Fibroblast of the conjunctiva (primary cell): ENCODE results near the gene CACNA1S.

Experiments
- DNase-seq: peaks from one replicate; pipeline ENCODE4 v3.0.0-alpha.2; 2010; ENCODE audit warnings: low read depth

The CACNA1S gene

DNA sequence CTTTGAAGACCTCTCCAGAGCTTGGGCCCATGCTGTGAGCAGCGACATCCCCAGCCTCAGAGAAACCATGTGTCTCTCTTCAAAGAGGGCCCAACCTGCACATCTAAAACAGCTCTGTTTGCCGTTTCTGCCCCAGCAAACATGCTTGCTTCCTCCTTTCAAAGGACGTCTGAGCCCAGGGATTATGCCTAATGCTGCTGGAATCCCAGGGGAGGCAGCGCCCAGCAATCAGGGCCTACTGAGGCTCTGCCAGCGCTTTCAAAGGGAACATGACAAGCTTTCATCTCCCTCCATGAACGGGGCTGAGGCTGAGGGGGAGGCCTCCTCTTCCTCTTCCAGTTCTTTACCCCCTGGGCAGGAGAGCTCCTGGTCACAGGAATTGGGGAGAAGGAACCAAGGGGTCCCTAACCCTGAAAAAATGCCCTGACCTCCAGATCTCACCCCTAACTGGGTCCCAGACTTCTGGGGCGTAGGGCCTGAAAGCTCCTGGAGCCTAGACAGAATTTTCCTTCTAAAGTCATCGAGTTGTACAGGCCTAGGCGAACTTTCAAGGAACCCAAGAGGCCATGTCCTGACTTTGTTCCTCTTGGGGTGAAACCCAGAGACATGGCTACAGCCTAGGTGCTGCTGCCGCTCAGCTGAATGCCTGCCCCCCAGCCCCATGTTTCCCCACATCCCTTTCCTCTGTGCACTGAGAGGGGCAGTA lies 28.2 kb upstream of the CACNA1S start:
- DNase-seq: no peak

DNA sequence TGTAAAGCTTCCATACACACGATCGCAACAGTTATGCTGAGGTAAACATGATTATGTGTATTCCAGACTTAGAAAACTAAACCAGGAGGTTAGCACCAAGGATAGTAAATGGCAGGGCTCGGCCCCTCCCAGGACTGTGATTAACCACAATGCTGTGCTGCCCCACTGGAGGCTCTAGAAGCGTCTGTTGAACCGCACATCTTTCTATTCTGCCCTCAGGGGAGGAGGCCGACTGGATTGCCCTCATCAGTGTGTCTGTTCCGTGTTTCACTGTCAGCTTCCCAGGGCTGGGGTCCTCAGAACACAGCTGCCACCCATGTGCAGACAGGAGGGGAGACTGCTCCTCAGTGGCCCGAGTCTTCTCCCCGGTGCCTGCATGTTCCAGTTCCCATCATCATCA lies 27.5 kb upstream of the CACNA1S start:
- DNase-seq: no peak

DNA sequence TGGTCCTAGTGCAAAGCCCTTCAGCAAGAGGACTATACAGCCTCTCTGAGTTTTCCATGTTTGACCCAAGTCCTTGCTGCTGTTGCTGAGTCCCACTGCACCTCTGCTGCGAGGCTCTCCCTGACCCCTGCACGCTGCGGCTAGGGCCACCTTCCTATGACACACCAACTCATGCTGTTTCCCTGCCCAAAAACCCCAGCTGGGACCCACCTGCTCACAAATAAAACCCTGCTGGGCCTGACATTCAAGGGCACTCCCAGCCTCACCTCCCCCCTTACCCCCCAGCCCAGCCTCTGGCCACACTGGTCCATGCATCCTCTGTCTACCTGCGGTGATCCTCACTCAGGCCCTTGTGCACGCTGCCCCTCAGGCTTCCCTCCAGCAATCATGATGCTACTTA lies 27.1 kb upstream of the CACNA1S start:
- DNase-seq: no peak

DNA sequence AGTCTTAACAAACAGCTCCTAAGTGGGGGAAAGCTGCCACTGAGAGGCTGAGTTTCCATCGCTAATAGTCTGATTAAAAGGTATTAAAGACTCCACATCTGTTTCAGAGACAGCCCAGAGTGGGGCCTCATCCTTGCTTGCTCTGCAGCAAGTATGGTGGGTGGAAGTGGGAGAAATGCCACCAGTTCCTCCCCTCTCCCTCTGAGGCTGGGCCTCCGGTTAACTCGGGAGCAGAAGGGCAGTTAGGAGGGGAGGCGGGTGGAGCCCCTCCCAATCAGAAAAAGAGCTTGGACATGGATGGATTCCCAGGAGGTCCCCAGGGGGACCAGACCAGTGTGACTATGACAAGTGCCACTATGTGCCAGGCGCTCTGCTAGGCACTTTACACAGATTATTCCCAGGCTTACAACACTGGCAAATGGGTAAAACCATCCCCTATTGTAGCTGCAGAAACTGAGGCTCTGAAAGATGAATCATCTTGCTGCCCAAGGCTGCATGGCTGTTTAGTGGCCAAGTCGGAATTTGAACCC lies 26.1 kb upstream of the CACNA1S start:
- no peak for DNase-seq

DNA sequence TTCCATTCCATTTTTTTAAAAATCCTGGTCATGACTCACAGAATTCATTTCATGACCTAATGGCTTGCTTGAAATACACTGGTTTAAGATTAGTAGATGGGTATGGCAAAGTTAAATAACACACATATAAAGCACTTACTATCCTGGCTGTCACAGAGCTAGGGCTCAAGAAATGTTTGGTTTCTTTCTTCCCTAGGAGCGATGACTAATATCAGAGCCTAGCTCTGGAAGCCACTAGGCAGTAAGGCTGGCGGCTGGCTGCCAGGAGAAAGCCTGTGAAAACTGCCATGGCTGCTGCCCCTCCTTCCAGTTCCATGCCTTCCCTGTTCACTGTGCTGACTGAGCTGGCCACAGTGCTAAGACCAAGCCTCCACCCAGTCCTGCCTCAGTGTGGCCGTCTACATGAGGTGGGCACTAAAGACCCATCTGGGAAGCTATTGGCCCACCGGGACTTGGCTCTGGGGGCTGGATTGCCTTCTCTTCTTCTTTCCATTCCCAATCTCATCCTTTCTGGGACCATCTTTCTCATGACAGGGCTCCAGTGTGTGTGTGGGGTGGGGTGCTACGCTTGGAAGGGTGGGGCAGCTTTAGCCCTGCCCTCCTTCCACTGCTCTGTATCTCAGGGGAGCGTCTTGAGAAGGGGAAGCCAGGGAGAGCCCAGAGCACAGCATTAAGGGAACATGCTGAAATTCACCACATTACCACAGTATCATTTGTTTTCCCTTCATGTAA lies 25.5 kb upstream of the CACNA1S start:
- peak; percentile 66 for DNase-seq

DNA sequence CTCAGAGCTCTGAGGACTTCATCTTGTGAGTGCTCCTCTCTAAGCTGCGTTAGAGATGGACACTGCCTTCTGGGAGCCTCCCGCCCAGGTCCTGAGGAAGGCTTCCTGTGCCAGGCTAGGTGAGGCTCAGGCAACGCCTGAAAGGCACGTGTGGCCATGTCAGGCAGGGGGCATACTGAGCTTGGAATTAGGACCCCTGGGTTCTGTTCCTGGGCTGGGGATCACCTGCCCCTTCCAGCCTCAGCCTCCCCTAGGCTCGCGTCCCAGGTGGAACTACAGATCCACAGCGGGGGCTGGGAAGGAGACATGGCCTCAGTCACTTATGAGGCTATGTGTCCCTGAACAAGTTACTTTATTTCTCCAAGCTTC lies 24.8 kb upstream of the CACNA1S start:
- DNase-seq: no peak

GRCh38 chr1:201136355-201137023 lies 24.3 kb upstream of the CACNA1S start:
- DNase-seq: no peak

DNA sequence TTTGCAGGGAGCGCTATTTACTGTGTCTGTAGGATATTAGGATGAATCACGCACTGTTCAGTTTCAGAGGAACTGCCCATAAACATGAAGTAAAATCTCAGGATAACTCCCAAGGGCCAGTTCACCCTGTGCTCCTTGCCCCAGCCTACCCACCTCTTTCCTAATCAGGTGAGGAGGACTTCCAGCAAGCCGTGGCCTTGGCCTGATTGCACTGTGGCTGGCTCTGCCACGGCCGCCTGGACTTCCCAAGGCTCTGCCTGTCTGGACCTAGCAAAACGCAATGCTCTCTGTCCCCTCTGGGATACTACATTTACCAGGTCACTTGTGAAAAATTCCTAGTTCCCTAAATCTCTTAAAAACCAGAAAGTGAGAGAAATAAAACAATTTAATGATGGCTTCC lies 22.2 kb upstream of the CACNA1S start:
- no peak for DNase-seq

DNA sequence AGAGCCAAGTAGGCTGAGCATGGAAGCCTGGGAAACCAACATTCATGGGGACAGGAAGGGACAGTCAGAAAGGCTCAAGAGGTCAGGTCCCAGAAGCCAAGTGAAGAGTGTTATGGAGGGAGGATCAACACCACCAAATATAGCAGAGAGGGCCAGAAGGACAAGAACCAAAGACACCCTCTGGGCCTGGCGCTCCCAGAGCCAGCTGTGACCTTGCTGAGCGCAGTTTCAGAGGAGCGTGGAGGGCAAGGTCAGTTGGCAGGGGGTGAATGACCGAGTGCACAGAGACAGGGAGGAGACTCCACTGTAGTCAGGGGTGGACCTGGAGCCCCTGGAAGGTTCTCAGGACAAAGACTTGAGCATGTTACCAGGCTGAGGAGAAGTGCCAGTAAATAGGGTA lies 19.2 kb upstream of the CACNA1S start:
- no peak for DNase-seq

DNA sequence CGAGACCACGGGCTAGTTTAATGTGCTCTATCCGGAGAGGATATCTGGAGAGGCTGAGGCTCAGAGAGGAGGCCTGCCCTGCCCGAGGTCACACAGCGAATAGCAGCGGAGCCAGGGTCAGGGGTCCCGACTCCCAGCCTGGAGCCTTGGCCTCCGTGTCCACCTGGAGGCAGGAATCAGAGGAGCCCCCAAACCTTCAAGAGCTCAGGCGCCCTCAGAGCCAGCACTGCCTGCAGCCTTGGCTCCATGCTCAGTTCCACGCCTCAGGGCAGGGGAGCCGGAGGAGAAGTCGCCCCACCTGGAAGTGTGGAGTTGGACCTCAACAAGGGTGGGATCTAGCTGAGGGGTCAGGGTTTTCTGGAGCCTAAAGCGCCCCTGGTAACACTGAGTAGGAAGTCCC lies 16.7 kb upstream of the CACNA1S start:
- no peak for DNase-seq

DNA sequence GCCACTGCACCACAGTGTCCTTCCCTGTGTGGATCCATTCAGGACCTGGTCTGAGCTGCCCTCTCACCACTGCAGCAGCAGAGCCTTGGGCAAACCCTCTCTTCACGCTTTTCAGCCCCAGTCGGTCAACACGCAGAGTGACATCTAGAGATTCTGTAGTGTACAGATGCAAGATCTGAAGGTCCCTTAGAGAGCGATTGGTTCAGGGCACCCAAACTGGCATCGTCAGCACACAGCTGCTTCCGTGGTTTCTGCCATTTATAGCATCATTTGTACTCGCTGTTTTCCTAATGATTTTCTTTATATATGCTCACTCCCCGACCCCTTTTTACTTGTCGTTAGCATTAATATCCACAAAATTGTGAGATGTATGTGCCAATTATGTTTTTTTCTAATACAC lies 16.2 kb upstream of the CACNA1S start:
- no peak for DNase-seq

- DNase-seq: no peak
These were observed 15.7 kb upstream of the CACNA1S start for GRCh38 chr1:201127755-201128455.

DNA sequence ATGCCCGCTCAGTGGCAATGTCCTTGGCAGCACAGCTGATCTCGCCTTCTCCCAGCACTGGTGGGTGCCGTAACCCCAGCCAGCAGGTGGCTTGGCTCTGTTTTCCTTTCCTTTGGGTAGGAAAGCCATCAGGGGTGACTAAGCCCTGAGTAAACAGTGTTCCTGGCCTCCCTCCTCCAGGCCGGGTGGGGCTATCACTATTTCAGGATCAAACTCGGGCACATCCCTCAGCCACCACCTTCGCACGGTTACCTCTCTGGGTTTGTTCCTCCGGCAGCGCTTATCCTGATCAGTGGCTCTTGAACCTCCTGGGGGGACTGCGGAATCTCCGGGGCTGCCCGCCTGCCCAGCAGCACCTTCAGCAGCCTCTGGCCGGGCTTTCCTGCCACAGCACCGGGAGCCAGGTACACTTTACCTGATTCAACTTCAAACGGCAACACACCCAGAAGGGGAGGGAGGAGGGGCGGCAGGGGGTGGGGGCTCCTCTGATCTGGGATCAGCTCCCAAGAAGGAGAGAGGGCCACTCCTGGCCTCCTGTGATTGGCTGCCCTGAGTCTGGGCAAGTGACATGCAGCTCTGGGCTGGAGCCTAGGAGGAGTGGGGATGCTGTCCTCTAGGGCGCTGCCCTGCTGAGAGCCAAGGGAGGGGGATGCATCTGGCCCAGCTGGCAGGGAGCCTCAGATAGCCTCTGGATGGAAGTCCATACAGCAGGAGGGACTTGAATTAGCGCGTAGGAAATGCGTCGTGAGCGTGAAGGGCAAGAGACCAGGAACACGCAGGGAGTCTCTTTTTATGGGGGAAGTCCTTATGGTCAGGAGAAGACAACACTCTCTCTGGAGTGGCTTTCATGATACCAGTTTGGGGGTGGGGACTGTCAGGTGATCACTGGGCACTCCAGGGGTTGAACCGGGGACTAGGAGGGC lies 14.9 kb upstream of the CACNA1S start, which contains the start of gene ASCL5:
TSS of gene ASCL5 (minus strand) at position 353 of the 923 bp plus-strand sequence. CDS start 11,812 bp downstream, outside the sequence.
- no peak for DNase-seq

DNA sequence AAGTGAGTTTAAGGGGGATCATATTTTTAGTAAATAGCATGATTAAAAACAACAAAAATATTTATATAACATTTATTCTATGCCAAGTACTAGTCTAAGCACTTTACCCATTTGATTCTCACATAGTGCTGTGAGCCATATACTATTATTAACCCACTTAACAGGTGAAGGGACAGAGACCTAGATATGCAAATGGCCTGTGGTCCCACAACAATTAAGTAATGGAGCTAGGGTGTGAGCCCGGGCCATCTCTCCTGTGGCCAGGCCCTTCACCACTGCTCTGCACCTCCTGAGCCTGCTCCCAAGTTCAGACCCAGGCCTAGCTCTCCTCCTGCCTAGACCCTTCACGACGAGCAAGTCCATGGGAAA lies 14.2 kb upstream of the CACNA1S start:
- DNase-seq: no peak

DNA sequence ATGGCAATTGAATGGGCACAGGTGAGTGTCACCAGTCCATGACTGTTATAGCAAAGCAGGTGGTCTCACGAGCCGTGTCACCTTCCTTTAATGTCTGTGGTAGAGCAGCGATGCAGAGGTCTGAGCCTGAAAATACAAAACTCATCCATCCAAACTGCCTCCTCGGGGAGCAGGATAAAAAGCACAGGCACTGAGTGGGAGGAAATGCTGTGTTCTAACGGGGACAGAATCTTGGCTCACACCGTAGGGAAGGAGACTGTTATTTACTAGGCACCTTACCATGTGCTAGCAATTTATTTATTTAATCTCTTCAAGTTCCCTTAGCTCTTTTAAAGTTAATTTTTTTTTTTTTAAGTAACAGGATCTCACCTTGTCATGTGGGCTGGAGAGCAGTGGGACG lies 13.6 kb upstream of the CACNA1S start:
- DNase-seq: no peak

DNA sequence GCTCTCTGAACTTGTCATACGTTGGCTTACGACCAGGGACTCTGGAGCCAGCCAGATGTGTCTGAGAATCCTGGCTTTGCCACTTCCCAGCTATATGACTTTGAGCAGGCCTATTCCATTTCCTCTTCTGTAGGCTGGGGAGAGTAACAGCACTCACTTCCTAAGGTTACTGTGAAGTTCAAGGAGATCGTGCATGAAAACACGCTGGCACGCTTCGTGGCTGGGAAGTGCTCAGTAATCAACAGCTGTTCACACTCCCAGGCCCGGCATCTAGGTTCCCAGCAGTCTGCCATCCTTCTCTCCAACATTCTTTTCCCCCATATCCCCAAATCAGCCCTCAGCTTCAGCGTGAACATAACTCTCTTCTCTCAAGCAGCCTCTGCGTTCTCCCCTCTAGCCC lies 12.8 kb upstream of the CACNA1S start:
- no peak for DNase-seq

DNA sequence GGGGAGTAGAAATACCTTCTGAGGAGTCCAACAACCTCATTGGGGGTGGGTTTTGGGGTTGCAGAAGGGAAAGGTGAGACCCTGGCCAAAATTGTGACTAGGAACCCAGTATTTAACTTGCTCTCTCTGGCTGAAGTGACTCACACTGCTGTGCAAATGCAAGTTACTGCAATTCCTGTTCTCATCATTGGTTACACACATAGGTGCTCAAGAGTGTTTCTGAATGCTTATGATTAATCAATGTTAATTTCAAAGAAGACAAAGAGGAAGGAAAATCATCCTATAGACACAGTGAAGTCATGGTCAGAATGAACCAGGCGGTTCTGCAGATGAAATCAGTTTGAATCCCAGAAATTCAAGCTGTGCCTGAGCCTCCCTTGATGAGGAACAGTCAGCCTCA lies 11.6 kb upstream of the CACNA1S start:
- no peak for DNase-seq

GRCh38 chr1:201122321-201122957 lies 10.2 kb upstream of the CACNA1S start:
- no peak for DNase-seq

DNA sequence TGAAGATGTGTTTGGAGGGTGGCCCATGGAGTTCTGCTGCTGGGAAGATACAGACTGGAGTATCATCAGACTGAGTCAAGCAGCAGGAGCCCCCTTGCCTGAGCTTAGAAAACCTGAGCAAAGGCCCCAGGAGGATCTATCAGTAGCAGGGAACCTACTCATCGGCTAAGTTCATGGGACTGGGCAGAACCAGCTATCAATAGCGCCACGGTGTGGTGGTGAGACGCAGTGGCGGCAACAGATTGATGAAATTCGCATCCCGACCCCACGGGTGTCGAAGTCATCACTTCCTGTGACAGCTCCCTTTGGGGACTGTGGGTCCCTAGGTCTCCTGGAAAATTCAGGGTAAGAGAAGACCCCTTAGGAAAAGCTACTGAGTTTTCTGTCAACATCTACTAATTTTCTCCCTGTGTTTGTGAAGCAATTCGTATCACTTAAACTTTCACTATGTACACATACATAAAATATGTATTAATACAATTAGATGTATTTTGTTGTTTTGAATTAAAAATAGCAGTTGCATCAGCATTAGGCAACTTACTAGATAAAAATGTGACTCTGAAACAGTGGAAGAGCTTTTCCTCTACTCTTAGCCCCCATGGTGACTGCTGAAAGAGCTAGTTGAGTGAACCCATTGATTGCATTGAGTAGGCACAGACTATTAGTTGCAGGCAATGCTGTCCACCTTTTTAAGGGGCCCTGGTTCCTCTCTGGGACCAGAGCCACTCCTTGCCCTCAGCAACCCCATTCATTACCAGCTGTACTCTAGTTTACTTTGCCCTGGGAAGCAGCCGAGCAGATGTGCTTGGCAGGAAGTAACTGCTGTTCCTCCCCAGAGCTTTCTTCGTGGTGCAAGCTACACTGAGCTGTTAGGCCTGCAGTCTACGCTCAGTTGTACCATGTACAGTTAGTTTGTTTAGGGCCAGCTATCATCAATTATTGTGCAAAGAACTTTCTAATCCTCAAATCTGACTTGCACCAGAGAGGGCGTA lies 7.3 kb upstream of the CACNA1S start:
- DNase-seq: peak; percentile 29

- no peak for DNase-seq
These were observed 3.9 kb upstream of the CACNA1S start for GRCh38 chr1:201116091-201116490.
